HG02798 (cell line): ENCODE data around the gene PSMG4.

Source experiments
- ATAC-seq: cut with Tn5 transposase; IDR thresholded peaks from one replicate; pipeline ENCODE4 v1.9.1; 2021; ENCODE audit warnings: mild to moderate bottlenecking; ENCODE audit not compliant: unreplicated experiment, poor library complexity

PSMG4 gene

GRCh38 chr6:3270258-3270657, 11.5 kb downstream of the PSMG4 start:
- no peak for ATAC-seq

GRCh38 chr6:3271756-3272155, 13.0 kb downstream of the PSMG4 start:
- no peak for ATAC-seq

GRCh38 chr6:3272911-3273547, 14.3 kb downstream of the PSMG4 start:
- ATAC-seq: no peak

GRCh38 chr6:3273707-3274521, 15.2 kb downstream of the PSMG4 start:
- no peak for ATAC-seq

- ATAC-seq: no peak
Observed at GRCh38 chr6:3276174-3277167, 17.7 kb downstream of the PSMG4 start.

GRCh38 chr6:3277251-3277650, 18.5 kb downstream of the PSMG4 start:
- ATAC-seq: no peak

- ATAC-seq: no peak
Observed at GRCh38 chr6:3277851-3278416, 19.2 kb downstream of the PSMG4 start.

GRCh38 chr6:3278691-3279090, 19.9 kb downstream of the PSMG4 start:
- no peak for ATAC-seq

GRCh38 chr6:3280091-3280490, 21.3 kb downstream of the PSMG4 start:
- no peak for ATAC-seq

- ATAC-seq: no peak
Observed at GRCh38 chr6:3280866-3281465, 22.2 kb downstream of the PSMG4 start.

- ATAC-seq: no peak
Observed at GRCh38 chr6:3281631-3282475, 23.1 kb downstream of the PSMG4 start.

GRCh38 chr6:3282476-3283236, 23.9 kb downstream of the PSMG4 start:
- no peak for ATAC-seq

GRCh38 chr6:3283241-3283640, 24.5 kb downstream of the PSMG4 start:
- ATAC-seq: no peak

- ATAC-seq: no peak
Observed at GRCh38 chr6:3283641-3284435, 25.1 kb downstream of the PSMG4 start.

- no peak for ATAC-seq
Observed at GRCh38 chr6:3284436-3284876, 25.7 kb downstream of the PSMG4 start.

GRCh38 chr6:3285049-3285639, 26.4 kb downstream of the PSMG4 start:
- ATAC-seq: no peak

- ATAC-seq: no peak
Observed at GRCh38 chr6:3285732-3286131, 27.0 kb downstream of the PSMG4 start.
